Panc1 (cell line): Measurements from ENCODE around the gene PIGP.

Source experiments
- CTCF ChIP-seq: fragments of 450-650 bp; IDR thresholded peaks from 2 replicates; pipeline ENCODE4 v1.5.1; 2017; ENCODE audit warnings: mild to moderate bottlenecking
- POLR2AphosphoS5 ChIP-seq: IDR thresholded peaks from 2 replicates; pipeline ENCODE4 v1.6.1; 2012; ENCODE audit warnings: mild to moderate bottlenecking, low read depth, low read length, moderate library complexity
- REST ChIP-seq, 2 experiments: IDR thresholded peaks; 2 replicates each; pipeline ENCODE4 v1.6.1; 2011 to 2012; ENCODE audit warnings: low read depth in 2 of 2, control low read depth in 1 of 2, low read length in 1 of 2, mild to moderate bottlenecking in 1 of 2, moderate library complexity in 1 of 2; ENCODE audit not compliant: insufficient read depth in 1 of 2
- SIN3A ChIP-seq: IDR thresholded peaks from 2 replicates; pipeline ENCODE4 v1.6.1; 2012; ENCODE audit warnings: low read depth, mild to moderate bottlenecking, low read length, moderate library complexity, borderline replicate concordance; ENCODE audit not compliant: insufficient read depth

- TF ChIP-seq REST (IDR thresholded peaks at IDR 0.05; ENCODE audit: insufficient read depth in 1 of 2, low read depth in 2 of 2, low read length in 1 of 2) (no peak), POLR2AphosphoS5 (no peak), CTCF (no peak), SIN3A (no peak)
Measured at GRCh38 chr21:37062593-37062935, 10.3 kb downstream of the PIGP start.
